GM10266 (cell line): ENCODE data around the gene BAZ2B.

ENCODE experiments used
- DNase-seq: peaks from one replicate; pipeline ENCODE4 v3.0.0; 2012; ENCODE audit errors: extremely low spot score
- TF ChIP-seq, protein P1 (sequence below): IDR thresholded peaks from 2 replicates; pipeline ENCODE4 v1.5.1; 2012; ENCODE audit warnings: mild to moderate bottlenecking, low read depth; ENCODE audit not compliant: control insufficient read depth, insufficient read depth; ENCODE audit errors: missing control alignments

The BAZ2B gene

GRCh38 chr2:159609811-159610549, 6.4 kb downstream of the BAZ2B start:
- no peak for DNase-seq
- TF ChIP-seq, protein P1, sequence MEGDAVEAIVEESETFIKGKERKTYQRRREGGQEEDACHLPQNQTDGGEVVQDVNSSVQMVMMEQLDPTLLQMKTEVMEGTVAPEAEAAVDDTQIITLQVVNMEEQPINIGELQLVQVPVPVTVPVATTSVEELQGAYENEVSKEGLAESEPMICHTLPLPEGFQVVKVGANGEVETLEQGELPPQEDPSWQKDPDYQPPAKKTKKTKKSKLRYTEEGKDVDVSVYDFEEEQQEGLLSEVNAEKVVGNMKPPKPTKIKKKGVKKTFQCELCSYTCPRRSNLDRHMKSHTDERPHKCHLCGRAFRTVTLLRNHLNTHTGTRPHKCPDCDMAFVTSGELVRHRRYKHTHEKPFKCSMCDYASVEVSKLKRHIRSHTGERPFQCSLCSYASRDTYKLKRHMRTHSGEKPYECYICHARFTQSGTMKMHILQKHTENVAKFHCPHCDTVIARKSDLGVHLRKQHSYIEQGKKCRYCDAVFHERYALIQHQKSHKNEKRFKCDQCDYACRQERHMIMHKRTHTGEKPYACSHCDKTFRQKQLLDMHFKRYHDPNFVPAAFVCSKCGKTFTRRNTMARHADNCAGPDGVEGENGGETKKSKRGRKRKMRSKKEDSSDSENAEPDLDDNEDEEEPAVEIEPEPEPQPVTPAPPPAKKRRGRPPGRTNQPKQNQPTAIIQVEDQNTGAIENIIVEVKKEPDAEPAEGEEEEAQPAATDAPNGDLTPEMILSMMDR = no peak

DNA sequence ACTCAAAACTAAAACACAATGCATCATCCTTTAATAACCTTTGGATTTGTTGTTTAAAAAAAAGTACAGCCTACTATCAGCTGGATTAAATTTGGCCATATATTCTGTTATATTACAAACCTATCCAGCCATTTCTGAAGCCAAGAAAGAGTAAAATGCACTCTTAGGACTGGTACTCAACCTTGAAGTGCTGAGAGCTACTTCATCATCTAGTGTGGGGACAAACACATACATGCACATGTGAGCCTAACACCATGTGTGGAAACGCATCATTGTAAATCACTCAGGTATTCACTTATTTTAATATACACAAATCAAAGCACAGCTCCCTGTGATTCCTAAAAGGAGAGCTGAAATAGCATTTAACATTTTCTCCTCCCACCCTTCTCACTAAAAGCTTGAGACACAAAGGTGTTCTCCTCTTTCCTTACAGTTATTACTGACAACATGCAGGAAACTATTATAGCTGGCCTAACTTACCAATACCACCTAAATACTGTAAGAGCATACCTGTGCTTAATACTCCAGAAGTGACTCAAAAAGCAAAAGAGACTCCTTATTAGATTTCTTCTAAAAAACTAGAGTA, 7.5 kb downstream of the BAZ2B start:
- no peak for DNase-seq
- TF ChIP-seq, protein P1 = no peak

DNA sequence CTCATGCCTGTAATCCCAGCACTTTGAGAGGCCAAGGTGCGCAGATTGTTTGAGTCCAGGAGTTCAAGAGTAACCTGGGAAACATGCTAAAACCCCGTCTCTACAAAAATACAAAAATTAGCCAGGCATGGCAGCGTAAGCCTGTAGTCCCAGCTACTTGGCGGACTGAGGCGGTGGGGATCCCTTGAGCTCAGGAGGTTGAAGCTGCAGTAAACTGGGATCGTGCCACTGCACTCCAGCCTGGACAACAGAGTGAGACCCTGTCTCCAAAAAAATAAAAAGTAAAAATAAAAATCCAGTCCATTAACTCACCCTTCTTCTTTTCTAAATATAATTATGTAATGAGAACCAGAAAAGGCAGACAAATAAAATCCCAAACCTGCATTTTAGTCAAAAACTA, 8.2 kb downstream of the BAZ2B start:
- TF ChIP-seq, protein P1 = no peak

DNA sequence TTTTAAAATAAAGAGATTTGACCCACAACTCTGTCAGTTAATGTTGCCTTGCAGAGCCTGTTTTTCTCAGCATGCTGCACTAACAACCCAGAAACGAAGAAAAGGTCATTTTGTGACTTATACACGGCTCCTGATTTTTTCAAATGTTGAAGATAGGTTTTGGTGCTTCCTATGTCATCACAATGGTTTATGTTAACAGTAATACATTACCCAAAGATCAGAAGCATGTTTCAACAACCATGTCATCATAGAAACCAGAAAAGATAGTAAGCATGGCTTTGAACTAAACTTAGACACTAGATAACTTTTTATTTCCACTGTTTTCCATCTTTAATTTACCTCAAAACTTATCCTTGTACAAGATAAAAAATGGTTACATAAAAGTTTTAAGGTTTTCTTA, 10.1 kb downstream of the BAZ2B start:
- TF ChIP-seq, protein P1 = no peak
- DNase-seq = no peak

More for the DNA sequence above, 8.2 kb downstream of the BAZ2B start:
- no peak for DNase-seq

- TF ChIP-seq, protein P1 = no peak
- no peak for DNase-seq
Measured at GRCh38 chr2:159605441-159606178, 10.7 kb downstream of the BAZ2B start.

DNA sequence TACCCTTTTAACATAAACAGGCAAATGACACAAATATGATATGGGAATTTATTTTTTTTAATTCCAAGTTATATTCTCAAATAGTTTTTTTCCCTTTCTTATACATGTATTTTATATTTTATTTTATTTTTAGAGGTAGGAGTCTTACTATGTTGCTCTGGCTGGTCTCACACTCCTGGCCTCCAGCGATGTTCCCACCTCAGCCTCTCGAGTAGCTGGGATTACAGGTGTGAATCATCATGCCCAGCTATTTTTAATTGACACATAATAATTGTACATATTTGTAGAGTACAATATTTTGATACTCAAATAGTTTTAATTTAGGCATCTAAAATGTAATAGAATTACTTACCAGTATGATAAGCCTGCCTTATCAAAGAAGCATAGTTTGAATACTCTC, 12.2 kb downstream of the BAZ2B start:
- TF ChIP-seq, protein P1 = no peak
- DNase-seq = no peak
